NCI-H2081 (cell line): ENCODE data around the gene FHDC1.

Source experiments
- DNase-seq, 2 experiments: peaks; one replicate each; lab custom pipeline; 2025; lab: John Stamatoyannopoulos, UW

The FHDC1 gene

DNA sequence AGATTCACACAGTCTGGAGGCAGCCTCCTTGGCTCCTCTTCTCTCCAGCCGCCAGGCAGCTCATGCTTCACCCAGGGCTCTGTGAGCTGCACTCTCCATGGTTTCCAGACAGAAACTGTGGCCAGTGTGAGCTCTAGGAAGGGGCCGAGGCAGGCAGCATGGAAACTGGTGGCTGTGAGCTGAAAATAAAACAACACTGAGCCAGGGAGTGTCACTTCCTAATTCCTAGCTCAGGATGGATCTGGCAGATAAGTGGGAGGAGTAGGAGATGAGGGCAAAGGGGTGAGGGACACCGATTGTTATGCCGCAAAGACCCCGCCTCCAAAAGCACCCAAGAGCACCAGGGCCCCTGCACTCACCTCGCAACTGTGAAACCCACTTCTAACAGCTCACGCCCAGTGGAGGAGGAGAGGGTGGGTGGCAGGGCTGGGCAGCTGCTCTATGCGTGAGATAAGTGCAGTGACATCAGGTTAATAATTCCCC lies 69.8 kb downstream of the FHDC1 start:
- no peak for DNase-seq

DNA sequence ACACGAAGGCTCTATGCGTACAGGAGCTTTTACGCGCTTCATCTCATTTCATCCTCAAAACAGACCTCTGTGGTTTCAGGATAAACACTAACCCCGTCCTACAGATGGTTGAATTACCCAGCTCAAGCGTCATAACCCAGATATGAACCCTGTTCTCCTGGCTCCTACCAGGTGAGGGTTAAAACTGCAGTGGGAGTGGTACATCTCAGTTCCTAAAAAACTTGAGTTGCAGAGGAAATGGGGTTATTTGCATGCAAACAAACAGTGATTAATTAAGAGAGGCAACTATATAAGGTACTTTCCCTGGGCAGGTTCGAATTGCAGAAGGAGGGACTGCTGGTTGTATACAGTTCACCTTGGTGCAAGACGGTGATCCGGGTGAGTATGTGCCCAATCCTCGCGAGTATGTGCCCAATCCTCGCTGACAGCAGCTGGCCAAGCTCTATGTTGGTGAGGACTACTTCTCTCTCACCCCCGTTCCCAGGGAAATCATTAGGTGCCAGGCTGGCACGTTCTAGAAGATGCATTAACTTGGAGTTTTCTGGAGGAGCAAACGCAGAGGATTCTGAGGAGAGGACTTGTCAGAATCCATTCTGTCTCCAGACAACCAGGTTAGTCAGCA lies 72.6 kb downstream of the FHDC1 start:
- no peak for DNase-seq

DNA sequence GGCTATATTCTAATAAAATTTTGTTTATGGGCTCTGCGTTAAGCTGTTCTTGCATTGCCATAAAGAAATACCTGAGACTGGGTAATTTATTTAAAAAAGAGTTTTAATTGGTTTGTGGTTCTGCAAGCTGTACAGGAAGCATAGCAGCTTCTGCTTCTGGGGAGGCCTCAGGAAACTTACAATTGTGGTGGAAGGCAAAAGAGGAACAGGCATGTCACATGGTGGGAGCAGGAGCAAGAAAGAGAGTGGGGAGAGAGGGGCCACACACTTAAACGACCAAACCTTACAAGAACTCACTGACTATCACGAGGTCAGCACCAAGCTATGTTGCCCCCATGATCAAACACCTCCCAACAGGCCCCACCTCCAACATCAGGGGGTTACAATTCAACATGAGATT lies 74.0 kb downstream of the FHDC1 start:
- no peak for DNase-seq

DNA sequence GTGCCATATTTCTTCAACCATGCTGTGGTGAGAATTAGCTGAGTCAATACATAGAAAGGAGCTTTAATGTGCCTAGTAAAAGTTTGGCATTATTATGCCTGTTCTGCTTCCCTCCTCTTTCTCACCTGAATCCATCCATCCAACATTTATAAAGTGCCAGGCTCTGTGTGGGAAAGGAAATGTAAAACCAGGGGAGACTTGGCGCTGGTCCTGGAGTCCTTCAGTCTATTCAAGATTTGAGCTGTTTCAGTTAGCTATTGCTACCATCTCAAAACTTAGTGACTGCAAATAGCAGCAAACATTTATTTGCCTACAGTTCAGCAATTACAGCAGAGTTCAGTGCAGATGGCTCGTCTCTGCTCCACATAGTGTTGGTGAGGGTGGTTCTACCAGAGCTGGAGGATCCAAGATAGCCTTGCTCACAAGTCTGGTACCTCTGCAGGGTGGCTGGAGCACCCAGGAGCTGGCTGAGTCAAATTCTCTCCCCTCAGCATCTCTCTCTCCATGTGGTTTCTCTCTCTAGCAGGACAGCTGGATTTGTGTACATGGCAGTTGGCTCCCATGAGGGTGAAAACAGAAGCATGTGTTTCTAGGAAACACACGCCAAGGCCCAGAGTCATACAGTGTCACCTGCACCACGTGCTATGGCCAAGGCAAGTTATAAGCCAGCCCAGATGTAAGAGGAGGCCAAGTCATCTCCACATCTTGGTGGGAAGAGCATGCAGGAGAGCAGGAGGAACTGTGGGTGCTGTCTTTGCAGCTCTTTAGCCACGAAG lies 77.3 kb downstream of the FHDC1 start:
- DNase-seq = no peak

DNA sequence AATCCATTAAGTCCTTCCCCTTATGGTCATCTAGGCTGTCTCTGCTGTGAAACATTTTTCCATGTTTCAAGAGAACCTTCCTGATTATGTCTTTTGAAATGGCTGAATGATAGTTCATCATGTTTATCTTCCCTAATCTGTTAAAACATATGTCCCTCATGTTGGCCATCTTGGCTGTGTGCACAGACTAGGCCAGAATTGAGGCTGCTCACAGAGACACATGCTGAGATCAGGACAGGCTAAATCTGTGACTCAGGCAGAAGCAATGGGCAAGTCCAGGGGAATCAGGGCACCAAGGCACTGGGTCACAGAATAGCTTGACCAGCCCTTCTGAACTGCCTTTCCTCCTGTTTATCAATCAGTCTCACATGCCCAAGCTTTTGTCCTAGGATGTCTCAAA lies 78.3 kb downstream of the FHDC1 start:
- no peak for DNase-seq

DNA sequence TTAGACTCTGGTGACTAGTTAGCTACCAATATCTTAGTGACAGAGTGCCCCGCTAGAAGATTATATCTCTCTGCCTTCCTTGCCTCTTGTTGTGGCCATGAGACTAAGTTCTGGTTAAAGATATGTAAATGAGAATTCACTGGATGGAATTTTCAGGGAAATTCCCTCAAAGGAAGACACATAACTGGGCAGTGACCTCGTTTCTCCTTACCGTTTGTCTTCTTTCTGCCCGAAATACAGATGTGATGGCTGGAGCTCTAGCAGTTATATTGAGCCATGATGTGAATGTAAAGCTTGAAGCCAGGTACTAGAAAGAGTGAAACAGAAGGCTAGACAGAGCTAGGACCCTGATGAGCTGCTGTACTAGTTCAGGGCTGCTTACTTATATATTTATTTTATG lies 80.5 kb downstream of the FHDC1 start:
- no peak for DNase-seq

DNA sequence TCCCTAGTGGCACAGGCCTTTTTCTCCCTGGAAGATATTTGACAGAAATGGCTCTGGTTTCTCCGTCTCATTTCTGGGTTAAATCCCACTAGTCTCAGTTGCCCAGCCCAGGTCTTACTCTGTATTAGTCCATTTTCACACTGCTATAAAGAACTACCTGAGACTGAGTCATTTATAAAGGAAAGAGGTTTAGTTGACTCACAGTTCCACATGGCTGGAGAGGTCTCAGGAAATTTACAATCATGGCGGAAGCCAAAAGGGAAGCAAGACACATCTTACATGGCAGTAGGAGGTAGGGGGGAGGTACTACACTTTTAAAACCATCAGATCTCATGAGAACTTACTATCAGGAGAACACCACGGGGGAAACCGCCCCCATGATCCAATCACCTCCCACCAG lies 81.9 kb downstream of the FHDC1 start:
- DNase-seq = no peak

DNA sequence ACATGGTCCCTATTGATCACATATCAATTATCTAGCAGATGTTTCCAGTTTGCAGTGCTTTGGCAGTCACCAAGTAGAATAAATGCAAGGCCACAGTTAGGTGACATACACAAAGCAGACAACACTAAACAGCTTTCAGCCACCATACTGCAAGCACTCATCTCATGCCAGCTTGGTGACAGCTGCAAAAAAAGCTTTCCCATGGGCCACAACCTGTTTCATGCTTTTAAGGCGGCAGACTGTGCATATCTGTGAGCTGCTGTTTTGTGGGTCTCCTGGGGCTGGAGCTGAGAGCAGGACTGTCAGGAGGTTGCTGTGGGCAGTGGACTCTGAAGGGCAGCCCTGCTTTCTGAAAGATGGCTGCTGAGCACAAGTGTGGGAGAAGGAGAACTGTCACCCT lies 82.6 kb downstream of the FHDC1 start:
- peak; percentile 22 to 52 for DNase-seq

DNA sequence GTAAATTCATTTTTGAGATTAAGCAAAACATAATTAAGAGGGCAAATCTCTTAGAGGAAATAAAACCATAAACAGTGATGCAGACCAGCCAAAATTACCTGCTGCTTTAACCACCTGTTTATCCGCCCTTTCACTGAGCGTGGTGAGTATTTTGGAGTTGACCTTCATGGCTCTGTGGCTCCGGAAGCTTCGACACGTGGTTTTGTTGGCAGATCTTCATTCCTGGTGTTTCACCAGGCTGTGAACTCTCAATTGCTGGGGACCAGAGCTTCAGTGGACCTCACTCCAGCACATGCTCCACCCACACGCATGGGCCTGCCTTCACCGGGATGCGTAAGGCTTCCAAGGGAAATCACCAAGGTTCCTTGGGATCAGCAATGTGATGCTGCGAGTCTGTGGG lies 83.8 kb downstream of the FHDC1 start:
- no peak for DNase-seq

DNA sequence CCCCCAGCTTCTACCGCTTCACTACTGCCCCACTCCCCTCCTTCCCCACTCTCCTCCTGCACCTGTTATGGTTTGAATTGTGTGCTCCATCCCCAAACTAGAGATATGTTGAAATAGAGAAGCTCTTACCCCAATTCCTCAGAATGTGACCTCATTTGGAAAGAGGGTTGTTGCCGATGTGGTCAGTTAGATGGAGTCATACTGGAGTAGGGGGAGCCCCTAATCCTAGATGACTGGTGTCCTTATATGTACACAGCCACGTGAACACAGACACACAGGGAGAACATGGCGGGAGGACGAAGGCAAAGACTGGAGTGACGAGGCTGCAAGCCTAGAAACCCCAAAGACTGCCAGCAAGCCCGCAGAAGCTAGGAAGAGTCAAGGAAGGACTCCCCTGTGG lies 84.3 kb downstream of the FHDC1 start:
- no peak for DNase-seq

DNA sequence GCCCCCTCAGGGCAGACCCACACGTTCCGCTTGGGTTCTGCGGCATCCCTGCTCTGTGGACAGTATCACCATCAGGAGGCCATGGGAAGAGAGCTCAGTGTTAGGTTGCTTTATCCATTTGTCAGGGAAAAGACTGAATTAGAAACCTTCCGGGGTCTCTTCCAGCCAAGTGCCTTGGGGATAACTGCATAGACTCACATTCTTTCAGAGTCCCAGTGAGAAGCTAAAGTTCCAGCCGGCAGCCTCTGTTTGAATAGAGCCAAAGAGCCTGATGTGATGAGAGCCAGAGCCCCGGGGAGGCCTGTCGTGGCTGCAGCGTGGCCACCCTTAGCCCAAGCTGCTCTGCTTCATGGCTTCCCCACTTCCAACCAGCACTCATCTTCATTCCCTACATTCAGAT lies 85.2 kb downstream of the FHDC1 start:
- DNase-seq = no peak

DNA sequence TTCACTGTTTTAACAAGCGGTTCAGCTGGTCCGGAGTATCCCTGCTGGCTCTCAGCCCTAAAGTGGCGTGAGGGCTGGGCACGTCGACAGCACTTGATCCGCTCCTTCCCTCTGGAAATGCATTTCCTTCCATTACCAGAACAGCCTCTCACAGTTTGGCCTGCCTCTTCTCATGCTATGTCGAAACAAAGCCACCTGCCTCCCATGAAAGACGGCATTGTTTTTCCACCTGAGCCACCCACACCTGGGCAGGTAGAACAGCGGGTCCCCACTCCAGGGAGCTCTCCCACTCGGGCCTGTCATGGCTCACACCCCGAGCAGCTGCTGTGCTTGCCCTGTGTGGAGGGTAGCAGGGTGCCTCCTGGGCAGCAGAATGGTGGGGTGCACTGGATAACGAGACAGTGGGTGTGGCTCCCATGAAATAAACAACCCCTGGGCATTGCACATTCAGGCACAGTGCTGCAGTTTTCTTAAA lies 86.2 kb downstream of the FHDC1 start:
- DNase-seq = peak; percentile 12 to 26

DNA sequence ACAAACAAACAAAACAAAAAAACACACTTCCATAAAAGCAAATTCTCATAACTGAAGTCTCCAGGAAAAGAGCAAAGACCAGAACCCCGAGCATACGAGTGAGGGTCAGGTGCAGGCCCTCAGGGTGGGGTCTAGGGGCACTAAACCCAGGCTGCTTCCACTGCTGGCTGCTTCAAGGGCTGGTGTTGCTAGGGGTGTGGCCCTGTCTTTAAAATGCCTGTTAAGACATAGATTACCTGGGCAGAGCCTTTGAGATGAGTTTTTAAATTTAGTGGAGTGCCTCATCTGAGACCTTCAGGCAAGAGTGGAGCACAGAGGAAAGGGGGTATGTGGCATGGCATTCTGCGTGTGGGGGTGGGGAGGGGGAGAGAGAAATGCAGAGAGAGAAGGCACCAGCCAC lies 87.0 kb downstream of the FHDC1 start:
- DNase-seq = no peak

DNA sequence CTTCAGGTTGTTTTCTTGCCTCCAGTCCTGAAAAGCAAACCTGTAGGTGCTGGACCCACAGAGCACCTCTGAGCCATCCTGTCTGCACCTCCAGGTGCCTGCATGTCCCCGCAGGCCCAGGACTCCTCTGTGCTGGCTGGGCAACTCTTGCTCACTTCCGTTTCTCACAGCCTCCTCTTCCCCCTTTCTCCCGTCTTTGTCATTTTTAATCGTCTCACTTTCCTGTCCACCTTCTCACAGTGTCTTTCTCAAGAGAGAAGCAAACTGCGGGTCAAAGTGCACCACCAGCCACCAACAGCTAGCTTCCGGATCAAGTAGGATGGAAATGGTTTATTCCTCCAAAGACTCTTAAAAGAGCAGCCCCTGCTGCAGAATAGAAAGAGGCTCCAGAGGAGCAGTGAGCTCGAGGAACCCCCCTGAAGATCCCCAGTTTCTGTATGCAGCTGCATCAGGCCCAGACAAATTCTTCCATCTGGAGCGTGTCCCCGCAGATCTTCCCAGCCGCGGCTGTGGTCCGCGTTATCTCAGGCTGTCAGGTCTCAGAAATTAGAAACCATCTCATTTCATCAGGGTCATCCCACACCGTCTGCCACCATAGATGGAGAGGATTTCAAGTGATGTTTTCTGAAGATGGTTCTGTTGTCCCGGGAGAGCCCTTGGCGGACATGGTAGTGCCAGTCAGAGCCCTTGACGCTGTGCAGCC lies 87.7 kb downstream of the FHDC1 start:
- DNase-seq = no peak

DNA sequence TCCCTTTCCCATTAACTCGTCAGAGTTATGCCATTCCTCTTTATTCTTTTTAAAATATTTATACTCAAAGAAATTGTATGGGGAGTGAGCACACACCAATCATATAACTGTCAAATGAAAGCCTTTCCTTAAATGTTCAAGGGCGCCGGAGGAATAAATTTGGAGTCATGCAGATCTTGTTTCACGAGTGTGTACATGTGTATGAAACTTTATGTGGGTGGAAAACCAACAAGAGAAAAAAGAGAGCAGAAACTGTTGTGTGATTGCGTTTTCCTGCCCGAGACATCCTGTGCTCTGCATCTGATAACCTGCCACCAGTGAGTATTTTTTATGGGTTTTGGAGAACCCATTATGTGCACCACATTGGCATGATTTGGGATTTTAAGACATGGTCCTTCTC lies 88.3 kb downstream of the FHDC1 start:
- no peak for DNase-seq

DNA sequence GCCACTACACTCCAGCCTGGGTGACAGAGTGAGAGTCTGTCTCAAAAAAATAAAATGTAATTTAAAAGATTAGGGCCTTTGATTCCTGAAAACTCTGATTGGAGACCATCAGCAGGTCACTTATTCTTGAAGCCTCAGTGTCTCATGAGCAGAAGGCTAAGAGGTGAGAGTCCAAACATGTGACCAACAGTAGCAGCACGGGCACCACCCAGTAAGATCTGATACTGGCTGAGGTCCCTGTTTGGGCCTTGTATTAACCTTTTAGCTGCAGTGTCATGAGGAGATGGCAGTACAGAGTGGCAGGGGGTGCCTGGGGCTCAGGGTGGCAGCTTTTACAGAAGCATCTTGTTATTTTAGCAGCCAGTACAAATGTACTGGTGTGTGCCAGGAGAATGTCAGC lies 89.3 kb downstream of the FHDC1 start:
- DNase-seq = no peak

DNA sequence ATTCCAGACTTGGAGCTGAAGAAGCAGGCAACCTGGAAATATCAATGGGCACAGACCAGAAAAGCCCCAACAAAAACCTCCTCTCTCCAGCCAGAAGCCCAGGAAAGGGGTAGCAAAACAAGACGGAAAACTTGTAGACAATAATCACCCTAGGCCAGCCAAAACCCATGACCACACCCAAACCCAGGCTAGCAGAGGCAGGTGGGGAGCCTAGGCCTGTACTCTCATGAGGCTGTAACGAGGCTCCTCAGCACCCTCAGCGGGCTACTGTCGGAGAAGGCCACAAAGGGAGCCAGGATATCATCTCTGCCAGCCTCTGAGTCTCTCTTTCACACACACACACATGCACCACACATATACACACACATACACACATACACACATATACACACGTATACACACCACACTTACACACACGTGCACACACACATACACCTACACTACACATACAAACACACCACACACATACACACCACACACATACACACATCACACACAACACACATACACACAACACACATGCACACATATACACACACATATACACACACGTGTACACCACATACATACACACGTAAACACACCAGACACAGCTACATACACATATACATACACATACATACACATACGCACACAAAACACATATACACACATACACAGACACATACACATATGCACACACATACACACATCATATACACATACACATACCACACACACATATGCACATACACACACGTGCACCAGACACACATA lies 90.6 kb downstream of the FHDC1 start:
- DNase-seq = no peak

DNA sequence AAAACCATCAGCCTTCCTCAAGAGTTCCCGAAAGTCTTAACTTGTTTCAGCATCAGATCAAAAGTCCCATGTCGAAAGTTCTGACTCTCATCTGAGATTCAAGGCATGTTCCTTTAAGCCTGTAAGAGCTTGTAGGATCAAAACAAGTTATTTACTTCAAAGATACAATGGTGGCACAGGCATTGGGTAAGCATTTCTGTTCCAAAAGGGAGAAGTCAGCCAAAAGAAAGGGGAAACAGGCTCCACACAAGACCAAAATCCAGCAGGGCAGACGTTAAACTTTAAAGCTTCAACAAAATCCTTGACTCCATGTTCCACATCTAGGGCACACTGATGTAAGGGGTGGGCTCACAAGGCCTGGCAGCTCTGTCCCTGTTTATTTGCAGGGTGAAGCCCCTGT lies 91.7 kb downstream of the FHDC1 start:
- DNase-seq = no peak

DNA sequence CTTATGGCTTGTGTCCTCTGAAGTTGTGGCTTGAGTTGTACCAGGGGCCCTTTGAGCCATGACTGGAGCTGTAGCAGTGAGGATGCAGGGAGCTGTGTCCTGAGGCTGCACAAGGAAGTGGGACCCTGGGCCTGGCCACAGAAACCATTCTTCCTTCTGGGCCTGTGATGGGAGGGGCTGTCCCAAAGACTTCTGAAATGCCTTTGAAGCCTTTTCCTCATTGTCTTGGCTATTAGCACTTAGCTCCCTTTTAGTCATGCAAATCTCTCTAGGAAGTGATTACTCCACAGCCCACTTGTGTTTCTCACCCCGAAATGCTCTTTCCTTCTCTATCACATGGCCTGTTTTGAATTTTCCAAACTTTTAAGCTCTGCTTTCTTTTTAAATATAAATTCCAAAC lies 92.4 kb downstream of the FHDC1 start:
- DNase-seq = no peak
